Parathyroid adenoma (tissue), 2 donors: ENCODE results near the gene FXYD1.

Experiments
- H2AFZ ChIP-seq: fragments of 300-600 bp; sonication (generic); one replicate; pipeline ENCODE4 v1.7.0; 2017; ENCODE audit warnings: antibody characterized with exemption, mild to moderate bottlenecking
- H3K27ac ChIP-seq: fragments of 300-600 bp; sonication (generic); one replicate; pipeline ENCODE4 v1.7.0; 2017
- H3K27me3 ChIP-seq: fragments of 300-600 bp; sonication (generic); one replicate; pipeline ENCODE4 v1.7.0; 2017; ENCODE audit warnings: low read length; ENCODE audit not compliant: control insufficient read depth, insufficient read depth
- H3K36me3 ChIP-seq: fragments of 300-600 bp; sonication (generic); one replicate; pipeline ENCODE4 v1.7.0; 2017; ENCODE audit warnings: low read length; ENCODE audit not compliant: control insufficient read depth, insufficient read depth
- H3K4me1 ChIP-seq: fragments of 300-600 bp; sonication (generic); one replicate; pipeline ENCODE4 v1.7.0; 2017; ENCODE audit warnings: control low read depth
- H3K4me2 ChIP-seq: fragments of 300-600 bp; sonication (generic); one replicate; pipeline ENCODE4 v1.7.0; 2017; ENCODE audit warnings: low read length
- H3K4me3 ChIP-seq: fragments of 300-600 bp; sonication (generic); one replicate; pipeline ENCODE4 v1.7.0; 2017; ENCODE audit warnings: low read depth, low read length
- H3K79me2 ChIP-seq: fragments of 300-600 bp; sonication (generic); one replicate; pipeline ENCODE4 v1.7.0; 2017; ENCODE audit warnings: control low read depth
- H3K9ac ChIP-seq: fragments of 300-600 bp; sonication (generic); one replicate; pipeline ENCODE4 v1.7.0; 2017; ENCODE audit warnings: mild to moderate bottlenecking
- H3K9me3 ChIP-seq: fragments of 300-600 bp; sonication (generic); one replicate; pipeline ENCODE4 v1.7.0; 2017; ENCODE audit warnings: low read length; ENCODE audit not compliant: control insufficient read depth
- TF ChIP-seq, protein P1 (sequence below): fragments of 300-600 bp; sonication (generic); IDR thresholded peaks from one replicate; pipeline ENCODE4 v1.7.0; 2017; ENCODE audit warnings: antibody characterized with exemption, mild to moderate bottlenecking
- donor health status: primary hyperparathyroidism.

Gene FXYD1

DNA sequence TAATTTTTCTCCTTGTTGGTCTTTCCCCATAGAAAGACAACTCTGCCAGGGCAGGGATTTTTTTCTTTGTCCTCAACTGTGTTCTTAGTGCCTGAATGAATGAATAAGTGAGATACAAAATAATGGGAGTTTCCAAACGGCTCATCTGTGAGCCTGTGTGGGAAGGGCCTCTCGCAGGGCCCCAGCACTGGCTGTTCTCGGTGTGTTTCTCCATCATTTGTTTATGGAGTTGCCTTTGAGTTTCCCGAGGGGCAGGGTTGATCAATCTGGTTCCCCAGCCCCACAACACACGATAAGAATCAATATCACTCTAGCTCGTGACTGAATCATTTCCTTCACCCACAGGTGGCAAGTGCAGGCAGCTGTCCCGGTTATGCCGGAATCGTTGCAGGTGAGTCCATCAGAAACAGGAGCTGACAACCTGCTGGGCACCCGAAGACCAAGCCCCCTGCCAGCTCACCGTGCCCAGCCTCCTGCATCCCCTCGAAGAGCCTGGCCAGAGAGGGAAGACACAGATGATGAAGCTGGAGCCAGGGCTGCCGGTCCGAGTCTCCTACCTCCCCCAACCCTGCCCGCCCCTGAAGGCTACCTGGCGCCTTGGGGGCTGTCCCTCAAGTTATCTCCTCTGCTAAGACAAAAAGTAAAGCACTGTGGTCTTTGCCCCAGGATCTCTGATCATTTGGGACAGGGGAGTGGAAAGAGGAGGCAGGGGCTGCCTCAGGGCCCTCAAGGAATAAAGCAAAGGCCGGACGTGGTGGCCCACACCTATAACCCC, 30.8 kb downstream of the FXYD1 start:
- no peaks in the 10 kb centered on the region for H3K27me3 ChIP-seq
- no peak overlapping the region for H3K27ac ChIP-seq
- no peak overlapping the region for H3K4me2 ChIP-seq
- no peak overlapping the region for H3K4me3 ChIP-seq
- no peak overlapping the region for H2AFZ ChIP-seq
- no peaks in the 10 kb centered on the region for H3K4me1 ChIP-seq
- no peaks in the 10 kb centered on the region for H3K79me2 ChIP-seq
- H3K9me3 ChIP-seq: no peaks in the 10 kb centered on the region
- no peak overlapping the region for H3K9ac ChIP-seq
- no peaks in the 10 kb centered on the region for H3K36me3 ChIP-seq
- TF ChIP-seq, protein P1, sequence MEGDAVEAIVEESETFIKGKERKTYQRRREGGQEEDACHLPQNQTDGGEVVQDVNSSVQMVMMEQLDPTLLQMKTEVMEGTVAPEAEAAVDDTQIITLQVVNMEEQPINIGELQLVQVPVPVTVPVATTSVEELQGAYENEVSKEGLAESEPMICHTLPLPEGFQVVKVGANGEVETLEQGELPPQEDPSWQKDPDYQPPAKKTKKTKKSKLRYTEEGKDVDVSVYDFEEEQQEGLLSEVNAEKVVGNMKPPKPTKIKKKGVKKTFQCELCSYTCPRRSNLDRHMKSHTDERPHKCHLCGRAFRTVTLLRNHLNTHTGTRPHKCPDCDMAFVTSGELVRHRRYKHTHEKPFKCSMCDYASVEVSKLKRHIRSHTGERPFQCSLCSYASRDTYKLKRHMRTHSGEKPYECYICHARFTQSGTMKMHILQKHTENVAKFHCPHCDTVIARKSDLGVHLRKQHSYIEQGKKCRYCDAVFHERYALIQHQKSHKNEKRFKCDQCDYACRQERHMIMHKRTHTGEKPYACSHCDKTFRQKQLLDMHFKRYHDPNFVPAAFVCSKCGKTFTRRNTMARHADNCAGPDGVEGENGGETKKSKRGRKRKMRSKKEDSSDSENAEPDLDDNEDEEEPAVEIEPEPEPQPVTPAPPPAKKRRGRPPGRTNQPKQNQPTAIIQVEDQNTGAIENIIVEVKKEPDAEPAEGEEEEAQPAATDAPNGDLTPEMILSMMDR: no peak

DNA sequence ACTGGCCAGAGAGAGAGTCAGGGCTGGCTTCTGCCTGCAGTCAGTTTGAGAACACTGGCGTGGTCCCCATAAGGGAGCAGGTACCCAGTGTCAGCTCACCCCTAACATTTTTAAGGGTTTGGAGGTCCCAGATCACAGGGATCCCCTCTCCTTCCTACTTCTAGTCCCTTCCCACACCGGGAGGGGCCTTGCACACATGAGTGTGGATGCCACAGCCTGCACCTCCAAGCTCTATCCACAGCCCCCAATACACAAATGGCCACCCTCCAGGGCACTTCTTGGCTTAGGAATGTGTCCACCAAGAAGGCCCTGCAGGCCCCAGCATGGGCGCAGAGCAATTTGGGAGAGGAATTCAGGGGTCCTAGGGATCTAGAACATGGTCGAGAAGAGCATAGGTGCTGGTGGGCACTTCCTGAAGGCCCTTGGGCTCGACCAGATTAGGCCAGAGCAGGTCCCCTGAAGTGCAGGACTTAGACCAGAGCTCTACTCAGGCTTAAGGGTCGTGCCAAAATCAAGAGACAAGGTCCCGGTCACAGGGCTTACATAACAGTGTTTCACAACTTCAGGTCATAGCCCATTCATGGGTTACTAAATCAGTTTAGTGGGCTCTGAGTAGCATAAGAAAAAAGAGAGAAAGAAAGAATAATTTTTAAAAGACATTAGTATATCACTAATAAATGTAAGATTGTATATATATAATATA, 31.9 kb downstream of the FXYD1 start:
- TF ChIP-seq, protein P1: no peak
- no peak overlapping the region for H3K4me2 ChIP-seq
- H3K4me3 ChIP-seq: no peak overlapping the region
- no peaks in the 10 kb centered on the region for H3K36me3 ChIP-seq
- no peaks in the 10 kb centered on the region for H3K9me3 ChIP-seq
- H3K27me3 ChIP-seq: no peaks in the 10 kb centered on the region
- H3K4me1 ChIP-seq: no peaks in the 10 kb centered on the region
- H3K9ac ChIP-seq: no peak overlapping the region
- H2AFZ ChIP-seq: no peak overlapping the region
- no peak overlapping the region for H3K27ac ChIP-seq
- no peaks in the 10 kb centered on the region for H3K79me2 ChIP-seq

DNA sequence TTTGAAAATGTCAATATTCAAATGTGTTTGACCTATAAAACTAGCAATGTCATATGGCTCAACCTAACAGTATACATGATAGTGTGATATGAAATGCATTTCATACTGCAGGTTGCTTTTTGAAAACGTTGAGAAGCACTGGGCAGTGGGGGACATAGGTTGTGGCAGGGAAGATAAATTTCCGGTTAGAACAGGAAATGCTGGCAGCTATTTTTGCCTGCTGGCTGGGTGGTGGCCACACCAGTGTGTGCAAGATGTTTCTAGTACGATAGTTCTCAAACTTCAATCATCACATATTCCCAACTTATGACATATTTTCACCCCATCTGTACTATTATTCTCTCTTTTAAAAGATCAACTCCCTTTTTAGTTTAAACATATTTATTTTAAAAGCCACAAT, 33.1 kb downstream of the FXYD1 start:
- H3K79me2 ChIP-seq: no peaks in the 10 kb centered on the region
- H3K36me3 ChIP-seq: no peaks in the 10 kb centered on the region
- no peak overlapping the region for H3K4me3 ChIP-seq
- no peaks in the 10 kb centered on the region for H3K9me3 ChIP-seq
- no peak overlapping the region for H3K27ac ChIP-seq
- TF ChIP-seq, protein P1: no peak
- H3K9ac ChIP-seq: no peak overlapping the region
- H3K4me1 ChIP-seq: no peaks in the 10 kb centered on the region
- H3K4me2 ChIP-seq: no peak overlapping the region
- H2AFZ ChIP-seq: no peak overlapping the region
- no peaks in the 10 kb centered on the region for H3K27me3 ChIP-seq

DNA sequence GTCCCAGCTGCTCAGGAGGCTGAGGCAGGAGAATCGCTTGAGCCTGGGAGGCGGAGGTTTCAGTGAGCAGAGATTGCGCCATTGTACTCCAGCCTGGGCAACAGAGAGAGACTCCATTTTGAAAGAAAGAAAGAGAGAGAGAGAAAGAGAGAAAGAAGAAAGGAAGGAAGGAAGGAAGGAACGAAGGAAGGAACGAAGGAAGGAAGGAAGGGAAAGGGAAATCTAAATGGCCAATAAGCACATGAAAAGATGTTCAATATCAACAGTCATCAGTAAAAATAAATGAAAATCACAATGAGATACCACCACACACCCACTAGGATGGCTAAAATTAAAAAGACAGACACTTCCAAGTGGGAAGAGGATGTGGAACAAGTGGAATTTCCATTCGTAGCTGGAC, 35.6 kb downstream of the FXYD1 start:
- Histone ChIP-seq H3K27me3 (no peaks in the 10 kb centered on the region), H2AFZ (no peak overlapping the region), H3K4me1 (no peaks in the 10 kb centered on the region), H3K36me3 (no peaks in the 10 kb centered on the region), H3K9me3 (no peaks in the 10 kb centered on the region), H3K27ac (no peak overlapping the region), H3K4me2 (no peak overlapping the region), H3K9ac (no peak overlapping the region), H3K4me3 (no peak overlapping the region), H3K79me2 (no peaks in the 10 kb centered on the region)
- TF ChIP-seq, protein P1: no peak
